Measurements from ENCODE around the gene TFIP11. TPM values are rescaled to one million over a fixed set of nuclear protein-coding genes. Genes with fewer than 3 reads are reported as not detected.
A peak's percentile ranks its signal among the peaks of the same experiment; 100 is the strongest.

Gene TFIP11
- total and polyA plus RNA-seq, 4 donors = 14.3 to 31.7 (median 24.6) TPM

DNA sequence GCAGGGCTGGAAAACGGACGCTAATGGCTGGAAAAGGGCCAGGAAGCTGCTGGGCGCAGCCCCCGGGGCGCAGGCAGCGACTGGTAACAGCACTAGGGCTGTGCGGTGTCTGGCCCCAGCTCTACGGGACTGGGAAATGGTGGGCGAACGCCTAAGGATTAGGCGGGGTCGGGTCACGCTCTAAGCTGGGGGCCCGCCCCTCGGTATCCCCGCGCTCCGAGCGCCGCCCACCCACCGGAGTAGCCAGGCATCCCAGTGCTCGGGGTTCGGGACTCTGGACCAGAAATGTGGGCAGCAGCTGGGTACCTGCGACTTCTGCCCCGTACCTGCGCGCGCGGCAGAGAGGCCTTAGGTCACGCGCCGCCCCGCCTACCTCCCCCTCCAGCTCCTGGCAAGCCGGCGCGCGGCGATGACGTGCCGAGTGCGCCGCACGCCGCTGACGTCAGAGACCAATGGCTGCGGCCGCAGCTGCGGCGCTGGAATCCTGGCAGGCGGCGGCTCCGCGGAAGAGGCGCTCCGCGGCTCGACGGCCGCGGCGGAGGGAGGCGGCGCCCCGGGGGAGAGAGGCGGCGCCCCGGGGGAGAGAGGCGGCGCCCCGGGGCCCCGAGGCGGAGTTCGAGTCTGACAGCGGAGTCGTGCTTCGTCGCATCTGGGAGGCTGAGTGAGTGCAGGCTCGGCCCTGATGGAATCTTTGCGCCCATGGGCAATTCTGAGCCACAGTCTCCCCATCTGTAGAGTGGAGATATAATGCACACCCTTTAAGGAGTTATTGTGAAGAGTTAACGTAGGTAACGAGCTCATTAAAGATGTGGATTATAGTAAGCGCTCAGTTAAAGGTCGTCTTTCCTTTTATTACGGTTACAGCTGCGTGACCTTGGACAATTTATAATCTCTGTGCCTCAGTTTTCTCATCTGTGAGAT is 28.6 kb downstream of the TFIP11 start, which contains the start of the genes HPS4 and SRRD:
Gene HPS4 (minus strand): TSS at position 345 of the 921 bp plus-strand sequence. CDS start 2,021 bp downstream, outside the sequence.
Gene SRRD (plus strand): TSS at position 439 of the 921 bp plus-strand sequence. CDS start 14 bp downstream, at position 453.
- 1% methylated on average over 85 of the region's 85 CpGs for WGBS
- peak; percentile 94 for DNase-seq (ENCODE audit: low spot score)
- Histone ChIP-seq H3K9ac (ENCODE audit: low read depth in 1 of 2, low read length in 2 of 2) (peak within 1 kb of the TSS; percentile 92 to 93), H3K4me3 (ENCODE audit: low read depth in 1 of 3, low read length in 3 of 3) (peak within 1 kb of the TSS; percentile 87 to 100 (median 88)), H3K4me1 (ENCODE audit: control insufficient read depth in 4 of 4, insufficient read depth in 4 of 4, low read length in 3 of 4) (peaks cover 3 to 60% (median 52%) of the 10 kb centered on the region in 4 donors), H3K27me3 (ENCODE audit: control insufficient read depth in 4 of 4, insufficient read depth in 4 of 4, low read length in 3 of 4) (no peaks in the 10 kb centered on the region), H3K27ac (ENCODE audit: low read depth in 1 of 2, low read length in 2 of 2) (peak within 1 kb of the TSS; percentile 82 to 93), H3K9me3 (ENCODE audit: control insufficient read depth in 4 of 4, low read length in 3 of 4) (no peaks in the 10 kb centered on the region), H3K36me3 (ENCODE audit: control insufficient read depth in 4 of 4, insufficient read depth in 3 of 4, low read depth in 1 of 4, low read length in 3 of 4) (peaks cover 0 to 8% (median 7%) of the 10 kb centered on the region in 4 donors)
- peak; percentile 22 for TF ChIP-seq NR2F2 (IDR thresholded peaks at IDR 0.05)
- TF ChIP-seq EGR1 (IDR thresholded peaks at IDR 0.05; ENCODE audit: low read depth in 2 of 2) = peak in 1 of 2 donors; percentile 71
- no peak for TF ChIP-seq FOXA1 (IDR thresholded peaks at IDR 0.05)
- peak; percentile 4 for TF ChIP-seq MAX (IDR thresholded peaks at IDR 0.05)
- peak; percentile 95 for TF ChIP-seq YY1 (IDR thresholded peaks at IDR 0.05)
- TF ChIP-seq, protein P1, sequence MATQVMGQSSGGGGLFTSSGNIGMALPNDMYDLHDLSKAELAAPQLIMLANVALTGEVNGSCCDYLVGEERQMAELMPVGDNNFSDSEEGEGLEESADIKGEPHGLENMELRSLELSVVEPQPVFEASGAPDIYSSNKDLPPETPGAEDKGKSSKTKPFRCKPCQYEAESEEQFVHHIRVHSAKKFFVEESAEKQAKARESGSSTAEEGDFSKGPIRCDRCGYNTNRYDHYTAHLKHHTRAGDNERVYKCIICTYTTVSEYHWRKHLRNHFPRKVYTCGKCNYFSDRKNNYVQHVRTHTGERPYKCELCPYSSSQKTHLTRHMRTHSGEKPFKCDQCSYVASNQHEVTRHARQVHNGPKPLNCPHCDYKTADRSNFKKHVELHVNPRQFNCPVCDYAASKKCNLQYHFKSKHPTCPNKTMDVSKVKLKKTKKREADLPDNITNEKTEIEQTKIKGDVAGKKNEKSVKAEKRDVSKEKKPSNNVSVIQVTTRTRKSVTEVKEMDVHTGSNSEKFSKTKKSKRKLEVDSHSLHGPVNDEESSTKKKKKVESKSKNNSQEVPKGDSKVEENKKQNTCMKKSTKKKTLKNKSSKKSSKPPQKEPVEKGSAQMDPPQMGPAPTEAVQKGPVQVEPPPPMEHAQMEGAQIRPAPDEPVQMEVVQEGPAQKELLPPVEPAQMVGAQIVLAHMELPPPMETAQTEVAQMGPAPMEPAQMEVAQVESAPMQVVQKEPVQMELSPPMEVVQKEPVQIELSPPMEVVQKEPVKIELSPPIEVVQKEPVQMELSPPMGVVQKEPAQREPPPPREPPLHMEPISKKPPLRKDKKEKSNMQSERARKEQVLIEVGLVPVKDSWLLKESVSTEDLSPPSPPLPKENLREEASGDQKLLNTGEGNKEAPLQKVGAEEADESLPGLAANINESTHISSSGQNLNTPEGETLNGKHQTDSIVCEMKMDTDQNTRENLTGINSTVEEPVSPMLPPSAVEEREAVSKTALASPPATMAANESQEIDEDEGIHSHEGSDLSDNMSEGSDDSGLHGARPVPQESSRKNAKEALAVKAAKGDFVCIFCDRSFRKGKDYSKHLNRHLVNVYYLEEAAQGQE (IDR thresholded peaks at IDR 0.05) = no peak
- peak in 1 of 2 donors; percentile 80 for TF ChIP-seq GABPA (IDR thresholded peaks at IDR 0.05 in 1 of 2, conservative IDR thresholded peaks at IDR 0.05 in 1 of 2)
- peak in 1 of 2 donors; percentile 33 for TF ChIP-seq JUND (IDR thresholded peaks at IDR 0.05)
- TF ChIP-seq SP1 (IDR thresholded peaks at IDR 0.05) = peak; percentile 50

GRCh38 chr22:26483043-26483438 is 29.2 kb downstream of the TFIP11 start:
- Histone ChIP-seq H3K27me3 (ENCODE audit: control insufficient read depth in 4 of 4, insufficient read depth in 4 of 4, low read length in 3 of 4) (no peaks in the 10 kb centered on the region), H3K36me3 (ENCODE audit: control insufficient read depth in 4 of 4, insufficient read depth in 3 of 4, low read depth in 1 of 4, low read length in 3 of 4) (peaks cover under 1 to 3% (median 2%) of the 10 kb centered on the region in 4 donors), H3K4me1 (ENCODE audit: control insufficient read depth in 4 of 4, insufficient read depth in 4 of 4, low read length in 3 of 4) (peaks cover 3 to 62% (median 52%) of the 10 kb centered on the region in 4 donors), H3K27ac (ENCODE audit: low read depth in 1 of 2, low read length in 2 of 2) (peak overlapping the region; percentile 82 to 93), H3K9me3 (ENCODE audit: control insufficient read depth in 4 of 4, low read length in 3 of 4) (no peaks in the 10 kb centered on the region), H3K4me3 (ENCODE audit: low read depth in 1 of 3, low read length in 3 of 3) (peak overlapping the region; percentile 87 to 100 (median 88)), H3K9ac (ENCODE audit: low read depth in 1 of 2, low read length in 2 of 2) (peak overlapping the region; percentile 59 to 92)
- DNase-seq (ENCODE audit: low spot score) = no peak
- TF ChIP-seq FOXA2 (IDR thresholded peaks at IDR 0.05) (no peak), ATF3 (IDR thresholded peaks at IDR 0.05) (no peak), NR2F2 (IDR thresholded peaks at IDR 0.05) (no peak), RAD21 (IDR thresholded peaks at IDR 0.05) (no peak), HNF4A (conservative IDR thresholded peaks at IDR 0.05) (no peak), CTCF (IDR thresholded peaks at IDR 0.05; ENCODE audit: low read depth, low read length, missing input control) (no peak), EGR1 (IDR thresholded peaks at IDR 0.05; ENCODE audit: low read depth in 2 of 2) (no peak), RXRA (IDR thresholded peaks at IDR 0.05) (no peak), MAX (IDR thresholded peaks at IDR 0.05) (no peak), SP1 (IDR thresholded peaks at IDR 0.05) (no peak), HNF4G (IDR thresholded peaks at IDR 0.05) (no peak), YY1 (IDR thresholded peaks at IDR 0.05) (no peak), GABPA (IDR thresholded peaks at IDR 0.05 in 1 of 2, conservative IDR thresholded peaks at IDR 0.05 in 1 of 2) (no peak)
- TF ChIP-seq, protein P1 (IDR thresholded peaks at IDR 0.05) = no peak
- WGBS = 9% methylated on average over 7 of the region's 7 CpGs

Data from liver (tissue), 9 donors.